DND-41 (cell line): ENCODE results near the gene HMX1.

ENCODE experiments used
- ATAC-seq: fragments of 200-7000 bp; cut with Tn5 transposase; 3 replicates; pipeline ENCODE4 v1.9.1; 2021; ENCODE audit warnings: low read depth; ENCODE audit not compliant: insufficient read depth
- DNase-seq: peaks from one replicate; pipeline ENCODE4 v3.0.0-alpha.2; 2020
- H2AFZ ChIP-seq: 2 replicates; pipeline ENCODE4 v1.6.0; 2012; ENCODE audit warnings: low read depth, low read length
- H3K27ac ChIP-seq: 2 replicates; pipeline ENCODE4 v1.5.1; 2012; ENCODE audit warnings: low read length, inconsistent platforms
- H3K27me3 ChIP-seq: fragments of 200-600 bp; sonication (generic); 2 replicates; pipeline ENCODE4 v1.6.0; 2012; ENCODE audit warnings: low read length, mild to moderate bottlenecking, inconsistent platforms; ENCODE audit not compliant: insufficient read depth, poor library complexity
- H3K36me3 ChIP-seq: 2 replicates; pipeline ENCODE4 v1.5.1; 2012; ENCODE audit warnings: low read length, inconsistent platforms; ENCODE audit not compliant: insufficient read depth
- H3K4me1 ChIP-seq: 2 replicates; pipeline ENCODE4 v1.5.1; 2012; ENCODE audit warnings: mild to moderate bottlenecking, low read length; ENCODE audit not compliant: insufficient read depth
- H3K4me2 ChIP-seq: 2 replicates; pipeline ENCODE4 v1.6.0; 2012; ENCODE audit warnings: mild to moderate bottlenecking, moderate library complexity, low read length, inconsistent platforms; ENCODE audit not compliant: insufficient read depth
- H3K4me3 ChIP-seq, 2 experiments: fragments of 200-600 bp in 1 of 2; shearing (Covaris generic) in 1 of 2; 2 replicates each; pipeline ENCODE4 v1.5.1; 2012 to 2016; ENCODE audit warnings: inconsistent platforms in 2 of 2, low read length in 2 of 2, mild to moderate bottlenecking in 2 of 2, low read depth in 1 of 2, moderate library complexity in 1 of 2
- H3K79me2 ChIP-seq: 2 replicates; pipeline ENCODE4 v1.6.0; 2012; ENCODE audit warnings: low read length, inconsistent platforms; ENCODE audit not compliant: insufficient read depth
- H3K9ac ChIP-seq: 2 replicates; pipeline ENCODE4 v1.6.0; 2012; ENCODE audit warnings: low read depth, mild to moderate bottlenecking, inconsistent platforms, low read length, moderate library complexity
- H3K9me3 ChIP-seq: 2 replicates; pipeline ENCODE4 v1.5.1; 2012; ENCODE audit warnings: low read length, moderate library complexity, mild to moderate bottlenecking, inconsistent platforms; ENCODE audit not compliant: insufficient read depth, severe bottlenecking
- H4K20me1 ChIP-seq: 2 replicates; pipeline ENCODE4 v1.6.0; 2012; ENCODE audit warnings: low read length; ENCODE audit not compliant: insufficient read depth
- CTCF ChIP-seq: IDR thresholded peaks from 2 replicates; pipeline ENCODE4 v1.5.1; 2012; ENCODE audit warnings: borderline replicate concordance, low read length, moderate library complexity, mild to moderate bottlenecking; ENCODE audit not compliant: poor library complexity, severe bottlenecking; ENCODE audit errors: extremely low read depth
- EZH2 ChIP-seq: IDR thresholded peaks from 3 replicates; pipeline ENCODE4 v1.6.1; 2012; ENCODE audit warnings: borderline replicate concordance, low read depth, mild to moderate bottlenecking, moderate library complexity, low read length, inconsistent platforms; ENCODE audit not compliant: severe bottlenecking

The HMX1 gene

GRCh38 chr4:8916906-8917305 is 45.3 kb upstream of the HMX1 start:
- no peak for ATAC-seq
- H2AFZ ChIP-seq: no peak overlapping the region
- H3K9me3 ChIP-seq: no peaks in the 10 kb centered on the region

GRCh38 chr4:8916351-8916885 is 44.8 kb upstream of the HMX1 start:
- H3K4me1 ChIP-seq: no peaks in the 10 kb centered on the region
- DNase-seq (no peak), ATAC-seq (no peak)
- H3K9me3 ChIP-seq: no peaks in the 10 kb centered on the region
- H3K79me2 ChIP-seq: no peaks in the 10 kb centered on the region
- no peak overlapping the region for H3K4me3 ChIP-seq
- no peak overlapping the region for H3K9ac ChIP-seq
- H4K20me1 ChIP-seq: peaks cover 9% of the 10 kb centered on the region; the same call in 1 of the 2 replicates
- no peak overlapping the region for H2AFZ ChIP-seq
- H3K27me3 ChIP-seq: no peaks in the 10 kb centered on the region
- H3K36me3 ChIP-seq: no peaks in the 10 kb centered on the region
- no peak for TF ChIP-seq EZH2
- no peak for TF ChIP-seq CTCF
- no peak overlapping the region for H3K27ac ChIP-seq
- H3K4me2 ChIP-seq: no peak overlapping the region

More at GRCh38 chr4:8916906-8917305, 45.3 kb upstream of the HMX1 start:
- Histone ChIP-seq H3K4me2 (no peak overlapping the region), H3K4me1 (no peaks in the 10 kb centered on the region), H3K27ac (no peak overlapping the region), H3K27me3 (no peaks in the 10 kb centered on the region), H3K9ac (no peak overlapping the region), H3K36me3 (no peaks in the 10 kb centered on the region), H3K4me3 (no peak overlapping the region), H3K79me2 (no peaks in the 10 kb centered on the region), H4K20me1 (peaks cover 9% of the 10 kb centered on the region; the same call in 1 of the 2 replicates)
- no peak for DNase-seq
- no peak for TF ChIP-seq CTCF
- no peak for TF ChIP-seq EZH2

- Histone ChIP-seq H3K79me2 (no peaks in the 10 kb centered on the region), H3K36me3 (no peaks in the 10 kb centered on the region)
Observed at GRCh38 chr4:8915201-8916200, 43.9 kb upstream of the HMX1 start.

More at GRCh38 chr4:8915201-8916200, 43.9 kb upstream of the HMX1 start:
- Histone ChIP-seq H3K27me3 (no peaks in the 10 kb centered on the region), H4K20me1 (peaks cover 9% of the 10 kb centered on the region; the same call in 1 of the 2 replicates), H3K4me1 (no peaks in the 10 kb centered on the region), H3K4me2 (no peak overlapping the region), H3K27ac (no peak overlapping the region), H3K4me3 (no peak overlapping the region), H3K9me3 (no peaks in the 10 kb centered on the region), H3K9ac (no peak overlapping the region), H2AFZ (no peak overlapping the region)
- DNase-seq (no peak), ATAC-seq (no peak)
- TF ChIP-seq CTCF (no peak), EZH2 (no peak)
